GM21526 (cell line): Measurements from ENCODE around the gene ADAMTSL1.

Experiments used
- ATAC-seq: cut with Tn5 transposase; IDR thresholded peaks from one replicate; pipeline ENCODE4 v1.9.1; 2021; ENCODE audit warnings: moderate library complexity; ENCODE audit not compliant: unreplicated experiment, low FRiP score

Gene ADAMTSL1

GRCh38 chr9:18889550-18889949 lies 415.6 kb downstream of the ADAMTSL1 start:
- ATAC-seq, result no peak

- ATAC-seq, result peak; percentile 80
These were observed 416.4 kb downstream of the ADAMTSL1 start for GRCh38 chr9:18890372-18890771.

- ATAC-seq, result no peak
These were observed 418.2 kb downstream of the ADAMTSL1 start for GRCh38 chr9:18891946-18892670.

GRCh38 chr9:18893046-18893445 lies 419.1 kb downstream of the ADAMTSL1 start:
- ATAC-seq, result no peak

DNA sequence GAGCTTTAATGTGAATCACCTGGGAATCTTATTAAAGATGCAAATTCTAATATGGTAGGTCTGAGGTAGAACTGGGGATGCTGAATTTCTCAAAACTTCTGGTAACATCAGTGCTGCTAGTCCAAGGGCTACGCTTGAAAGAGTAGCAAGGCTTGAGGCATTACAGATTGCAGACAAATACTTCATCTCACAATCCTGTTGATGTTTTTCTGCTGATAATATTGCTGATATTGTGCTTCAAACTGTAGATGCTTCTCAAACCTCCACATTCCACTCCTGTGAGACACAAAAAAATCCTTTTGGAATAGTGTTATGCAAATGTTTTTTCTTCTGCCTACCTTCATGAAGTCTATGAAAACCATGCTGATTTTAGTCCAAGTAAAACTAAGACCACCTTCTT lies 419.5 kb downstream of the ADAMTSL1 start:
- no peak for ATAC-seq

DNA sequence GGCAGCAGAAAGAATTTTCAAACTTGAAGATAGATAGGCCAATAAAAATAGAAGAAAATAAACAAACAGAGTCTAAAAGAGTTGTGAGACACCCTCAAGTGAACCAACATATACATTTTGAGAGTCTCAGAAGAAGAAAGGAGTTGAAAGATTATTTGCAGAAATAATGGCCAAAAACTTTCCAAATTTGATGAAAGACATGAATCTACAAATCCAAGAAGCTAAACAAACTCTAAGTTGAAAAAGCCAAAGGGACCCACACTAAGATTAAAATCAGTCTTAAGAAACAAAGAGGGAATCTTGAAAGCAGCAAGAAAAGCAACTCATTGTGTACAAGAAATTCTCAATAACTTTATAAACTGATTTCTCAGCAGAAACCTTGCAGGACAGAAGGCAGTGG lies 422.1 kb downstream of the ADAMTSL1 start:
- no peak for ATAC-seq

DNA sequence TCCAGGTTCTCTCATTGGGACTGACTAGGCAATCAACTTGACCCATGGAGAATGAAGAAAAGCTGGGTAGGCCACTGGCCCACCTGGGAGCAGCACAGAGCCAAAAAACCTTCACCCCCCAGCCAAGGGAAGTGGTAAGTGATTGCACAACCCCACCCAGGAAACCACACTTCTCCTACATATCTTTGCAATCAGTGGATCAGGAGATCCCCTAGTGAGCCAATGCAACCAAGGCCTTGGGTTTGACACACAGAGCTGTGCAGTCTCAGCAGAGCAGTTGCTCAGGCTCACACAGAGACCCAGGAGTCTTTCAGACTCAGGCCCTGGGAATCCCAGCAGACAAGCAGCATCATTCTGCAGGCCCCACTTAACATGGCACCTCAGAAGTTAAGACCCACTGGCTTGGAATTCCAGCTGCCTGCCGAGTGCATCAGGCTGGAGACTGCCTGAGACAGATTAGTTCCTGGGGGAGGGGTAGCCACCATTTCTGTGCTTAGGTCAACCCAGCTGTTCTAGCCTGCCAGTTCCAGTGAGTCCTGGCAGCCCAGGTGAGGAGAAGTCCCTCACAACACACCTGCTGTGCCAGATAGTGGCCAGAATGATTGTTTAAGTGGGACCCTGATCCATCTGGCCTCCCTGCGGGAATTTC lies 422.7 kb downstream of the ADAMTSL1 start:
- no peak for ATAC-seq

- ATAC-seq, result no peak
These were observed 429.5 kb downstream of the ADAMTSL1 start for GRCh38 chr9:18903450-18903849.

DNA sequence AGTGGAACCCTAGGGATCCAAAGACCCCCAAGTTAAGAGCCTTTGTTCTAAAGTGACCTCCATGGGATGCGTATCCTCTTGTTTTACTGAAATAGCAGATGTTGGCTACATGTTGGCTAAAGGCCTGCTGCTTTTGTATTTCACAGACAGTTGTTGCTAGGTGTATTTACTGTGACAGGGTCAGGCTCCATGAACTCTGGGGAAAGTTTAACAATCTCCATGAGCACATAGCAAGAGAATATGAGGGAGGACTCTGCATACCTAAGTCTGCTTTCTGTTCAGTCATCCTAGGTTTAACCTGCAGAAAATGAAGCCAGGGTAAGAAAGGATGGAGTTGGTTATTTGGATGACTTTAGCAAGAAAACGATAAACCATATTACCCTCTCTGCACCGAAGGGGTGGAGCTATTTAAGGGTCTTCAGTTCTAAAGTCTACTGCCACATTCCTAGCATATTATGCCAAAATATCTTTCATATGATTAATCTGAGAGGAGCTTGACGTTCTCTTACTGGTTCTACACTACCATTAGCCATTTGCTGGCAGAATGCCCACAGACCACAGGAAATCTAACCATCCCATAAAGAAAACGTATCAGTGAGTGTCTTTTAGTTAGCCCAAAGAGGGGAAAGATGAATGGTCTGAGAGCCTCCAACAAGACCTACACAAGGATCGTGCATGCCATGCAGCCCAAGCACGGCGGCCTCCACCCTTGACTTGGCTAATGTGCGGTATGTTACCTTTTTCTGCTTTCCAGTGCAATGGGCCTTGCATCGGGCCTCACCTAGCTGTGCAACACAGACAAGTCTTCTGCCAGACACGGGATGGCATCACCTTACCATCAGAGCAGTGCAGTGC lies 431.3 kb downstream of the ADAMTSL1 start:
- ATAC-seq, result no peak

- ATAC-seq, result no peak
These were observed 432.1 kb downstream of the ADAMTSL1 start for GRCh38 chr9:18905883-18906629.

DNA sequence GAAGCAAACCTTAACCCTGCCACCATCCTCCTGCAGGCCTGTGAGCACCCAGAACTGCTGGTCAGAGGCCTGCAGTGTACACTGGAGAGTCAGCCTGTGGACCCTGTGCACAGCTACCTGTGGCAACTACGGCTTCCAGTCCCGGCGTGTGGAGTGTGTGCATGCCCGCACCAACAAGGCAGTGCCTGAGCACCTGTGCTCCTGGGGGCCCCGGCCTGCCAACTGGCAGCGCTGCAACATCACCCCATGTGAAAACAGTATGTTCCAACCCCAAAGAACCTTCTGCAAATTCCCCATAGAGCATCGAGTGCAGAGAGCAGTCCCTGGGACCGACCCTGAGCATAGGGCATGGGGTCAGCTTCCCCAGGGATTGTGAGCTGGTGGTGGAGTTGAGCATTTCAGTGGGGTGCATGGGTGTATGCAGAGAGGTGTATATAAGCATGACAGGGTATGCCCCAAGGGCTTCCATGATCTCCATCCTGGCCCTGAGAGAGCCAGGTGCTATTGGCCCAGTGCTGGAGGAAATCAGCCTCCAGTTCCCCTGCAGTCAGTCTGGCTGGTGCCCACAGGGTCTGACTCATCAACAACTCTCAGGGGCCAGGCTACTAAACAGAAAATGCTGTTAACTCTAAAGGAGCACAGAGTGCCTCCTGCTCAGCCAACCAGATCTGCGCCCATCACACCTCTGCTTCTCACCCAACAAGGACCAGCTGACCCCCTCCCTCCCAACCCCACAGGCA lies 432.9 kb downstream of the ADAMTSL1 start:
- ATAC-seq, result no peak

DNA sequence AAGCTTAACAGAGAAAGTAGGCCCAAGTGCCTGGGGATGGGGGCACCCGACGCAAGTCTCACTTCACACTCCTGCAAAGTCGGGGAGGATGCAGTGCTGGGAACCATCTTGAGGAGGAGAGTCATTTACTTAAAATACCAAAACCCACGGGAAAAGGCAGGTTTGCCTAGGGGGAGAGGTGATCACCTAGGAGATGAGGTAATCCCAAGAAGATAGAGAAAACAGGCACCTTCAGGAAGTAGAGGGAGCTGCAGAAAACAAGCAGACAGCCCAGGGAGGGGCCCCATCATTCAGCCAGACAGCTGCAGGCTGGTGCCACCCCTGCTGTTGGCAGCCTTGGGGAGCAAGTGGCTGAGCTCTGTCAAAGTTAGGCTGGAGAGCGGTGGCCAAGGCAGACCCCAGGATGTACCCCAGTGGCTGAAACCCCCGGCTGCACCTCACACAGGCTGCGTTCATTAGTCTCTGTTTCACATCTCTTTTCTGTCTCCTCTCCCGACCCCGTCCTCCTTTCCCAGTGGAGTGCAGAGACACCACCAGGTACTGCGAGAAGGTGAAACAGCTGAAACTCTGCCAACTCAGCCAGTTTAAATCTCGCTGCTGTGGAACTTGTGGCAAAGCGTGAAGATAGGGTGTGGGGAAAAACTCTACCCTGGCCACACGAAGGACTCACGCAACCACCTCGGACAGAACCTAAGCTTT lies 434.1 kb downstream of the ADAMTSL1 start:
- no peak for ATAC-seq

DNA sequence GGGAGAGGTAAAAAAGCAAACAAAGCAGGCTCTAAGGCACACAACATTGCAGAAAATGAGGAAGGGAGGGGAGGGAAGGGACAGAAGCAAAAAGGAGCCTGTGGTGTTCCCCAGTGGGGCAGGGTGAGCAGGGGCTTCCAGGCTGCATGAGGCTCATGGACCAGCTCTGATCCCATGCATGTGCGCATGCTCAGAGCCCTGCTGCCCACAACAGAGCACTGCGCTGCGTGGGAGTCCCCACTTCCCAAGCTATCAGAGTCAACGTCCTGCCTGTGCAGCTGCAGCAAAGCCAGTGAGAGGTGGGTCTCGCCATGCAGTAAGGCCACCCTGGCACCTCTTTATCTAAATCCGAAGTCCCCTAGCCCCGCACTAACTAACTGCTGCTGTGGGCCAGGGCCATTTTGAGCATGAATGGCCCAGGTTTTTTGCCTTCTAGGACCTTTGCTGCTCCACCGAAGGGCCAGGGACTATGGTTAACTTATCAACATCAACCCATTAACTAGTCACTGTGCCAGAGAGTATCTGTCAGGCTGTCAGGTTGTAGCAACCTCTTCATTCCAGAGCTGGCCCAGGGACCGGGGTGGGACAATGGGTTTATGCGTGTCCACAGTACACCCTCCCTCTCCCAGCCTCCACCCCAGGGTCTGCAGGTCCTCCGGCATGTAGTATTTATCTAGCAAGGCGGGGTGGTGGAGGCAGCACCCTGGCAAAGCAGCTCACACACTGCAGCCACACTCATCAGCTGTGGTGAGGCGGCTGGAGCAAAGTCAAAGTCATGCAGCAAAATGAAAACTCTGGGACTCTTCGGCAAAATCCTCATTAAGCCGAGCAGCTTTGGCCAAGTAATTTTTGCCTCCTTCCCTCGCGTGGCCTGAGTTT lies 435.4 kb downstream of the ADAMTSL1 start:
- ATAC-seq, result no peak

DNA sequence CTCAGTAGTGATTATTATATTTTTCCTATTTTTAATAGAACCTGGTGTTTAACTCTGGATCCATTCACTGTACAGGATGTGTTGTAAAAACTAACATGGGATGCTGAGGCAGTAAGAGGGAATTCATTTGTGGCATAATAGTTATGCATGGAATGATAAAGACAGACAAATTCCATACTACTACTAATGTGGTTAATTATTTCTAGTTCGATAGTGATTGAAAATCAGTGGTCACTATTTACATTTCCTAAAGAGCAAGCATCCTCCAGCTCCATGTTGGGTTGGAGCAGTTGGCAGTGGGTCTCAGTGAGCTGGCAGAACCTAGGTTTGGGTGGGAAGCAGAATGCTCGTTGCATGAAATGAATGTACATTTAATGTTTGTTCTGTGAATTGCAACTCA lies 436.5 kb downstream of the ADAMTSL1 start:
- no peak for ATAC-seq

GRCh38 chr9:18910916-18911315 lies 437.0 kb downstream of the ADAMTSL1 start:
- ATAC-seq, result no peak

- no peak for ATAC-seq
These were observed 437.9 kb downstream of the ADAMTSL1 start for GRCh38 chr9:18911714-18912342.

- no peak for ATAC-seq
These were observed 446.5 kb downstream of the ADAMTSL1 start for GRCh38 chr9:18920141-18921084.
